Measurements from ENCODE around the gene SLC66A1.

Gene SLC66A1

DNA sequence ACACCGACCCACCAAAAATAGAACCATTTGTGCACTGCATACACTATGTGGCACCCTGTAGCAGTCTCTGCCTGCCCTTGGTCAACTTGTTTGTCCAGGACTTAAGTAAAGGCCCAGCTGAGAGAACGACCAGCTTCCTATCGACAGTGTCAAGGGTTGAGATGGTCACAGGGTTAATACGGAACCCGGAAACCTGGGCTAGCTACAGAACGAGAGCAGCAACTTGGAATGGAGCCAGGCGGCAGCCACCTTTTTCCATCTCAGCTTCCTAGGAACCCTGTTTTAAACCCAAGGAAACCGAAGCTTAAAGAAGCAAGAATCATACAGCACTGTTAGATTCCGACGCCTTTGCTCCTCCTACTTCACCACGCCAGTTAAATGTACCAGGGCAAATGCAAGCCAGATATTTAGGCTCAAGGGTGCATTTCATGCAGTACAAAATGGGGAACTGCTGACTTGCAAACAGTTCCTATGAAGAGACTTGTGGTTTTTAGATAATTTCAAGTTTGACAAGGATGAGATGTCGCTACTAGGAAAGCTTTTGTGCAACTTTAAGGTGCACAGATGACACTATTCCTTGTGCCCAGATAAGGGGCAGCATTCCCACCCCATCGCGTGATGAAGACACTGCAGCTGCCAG lies 35.5 kb downstream of the SLC66A1 start:
- no peaks in the 10 kb centered on the region for H3F3A ChIP-seq (ENCODE audit: insufficient read depth, low read length)
- H3K4me3 ChIP-seq (ENCODE audit: low read length) = no peak overlapping the region
- H3K27me3 ChIP-seq (replicated peaks; ENCODE audit: insufficient read depth, low read length) = no peaks in the 10 kb centered on the region
- no peak for DNase-seq
- H3K79me2 ChIP-seq (ENCODE audit: low read length) = no peaks in the 10 kb centered on the region
- H3K4me2 ChIP-seq (ENCODE audit: low read depth, low read length) = no peak overlapping the region
- H3K9ac ChIP-seq (ENCODE audit: low read length) = no peak overlapping the region
- TF ChIP-seq EZH2 (optimal IDR thresholded peaks at IDR 0.05; ENCODE audit: low read depth, low read length) (no peak), EZH2phosphoT487 (IDR thresholded peaks at IDR 0.05; ENCODE audit: low read length) (no peak)
- TF ChIP-seq, protein P1, sequence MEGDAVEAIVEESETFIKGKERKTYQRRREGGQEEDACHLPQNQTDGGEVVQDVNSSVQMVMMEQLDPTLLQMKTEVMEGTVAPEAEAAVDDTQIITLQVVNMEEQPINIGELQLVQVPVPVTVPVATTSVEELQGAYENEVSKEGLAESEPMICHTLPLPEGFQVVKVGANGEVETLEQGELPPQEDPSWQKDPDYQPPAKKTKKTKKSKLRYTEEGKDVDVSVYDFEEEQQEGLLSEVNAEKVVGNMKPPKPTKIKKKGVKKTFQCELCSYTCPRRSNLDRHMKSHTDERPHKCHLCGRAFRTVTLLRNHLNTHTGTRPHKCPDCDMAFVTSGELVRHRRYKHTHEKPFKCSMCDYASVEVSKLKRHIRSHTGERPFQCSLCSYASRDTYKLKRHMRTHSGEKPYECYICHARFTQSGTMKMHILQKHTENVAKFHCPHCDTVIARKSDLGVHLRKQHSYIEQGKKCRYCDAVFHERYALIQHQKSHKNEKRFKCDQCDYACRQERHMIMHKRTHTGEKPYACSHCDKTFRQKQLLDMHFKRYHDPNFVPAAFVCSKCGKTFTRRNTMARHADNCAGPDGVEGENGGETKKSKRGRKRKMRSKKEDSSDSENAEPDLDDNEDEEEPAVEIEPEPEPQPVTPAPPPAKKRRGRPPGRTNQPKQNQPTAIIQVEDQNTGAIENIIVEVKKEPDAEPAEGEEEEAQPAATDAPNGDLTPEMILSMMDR (IDR thresholded peaks at IDR 0.05; ENCODE audit: low read length) = no peak
- H3K36me3 ChIP-seq (replicated peaks; ENCODE audit: insufficient read depth, low read length) = no peaks in the 10 kb centered on the region
- H3K4me1 ChIP-seq (ENCODE audit: low read length) = no peaks in the 10 kb centered on the region
- H2AFZ ChIP-seq (ENCODE audit: low read length) = no peak overlapping the region
- H4K20me1 ChIP-seq (ENCODE audit: insufficient read depth, low read length) = no peaks in the 10 kb centered on the region
- H3K9me2 ChIP-seq (replicated peaks; ENCODE audit: insufficient read depth, low read length) = no peaks in the 10 kb centered on the region
- no peak overlapping the region for H3K27ac ChIP-seq (ENCODE audit: low read length)
- H3K9me3 ChIP-seq (replicated peaks; ENCODE audit: insufficient read depth, low read length) = no peaks in the 10 kb centered on the region

DNA sequence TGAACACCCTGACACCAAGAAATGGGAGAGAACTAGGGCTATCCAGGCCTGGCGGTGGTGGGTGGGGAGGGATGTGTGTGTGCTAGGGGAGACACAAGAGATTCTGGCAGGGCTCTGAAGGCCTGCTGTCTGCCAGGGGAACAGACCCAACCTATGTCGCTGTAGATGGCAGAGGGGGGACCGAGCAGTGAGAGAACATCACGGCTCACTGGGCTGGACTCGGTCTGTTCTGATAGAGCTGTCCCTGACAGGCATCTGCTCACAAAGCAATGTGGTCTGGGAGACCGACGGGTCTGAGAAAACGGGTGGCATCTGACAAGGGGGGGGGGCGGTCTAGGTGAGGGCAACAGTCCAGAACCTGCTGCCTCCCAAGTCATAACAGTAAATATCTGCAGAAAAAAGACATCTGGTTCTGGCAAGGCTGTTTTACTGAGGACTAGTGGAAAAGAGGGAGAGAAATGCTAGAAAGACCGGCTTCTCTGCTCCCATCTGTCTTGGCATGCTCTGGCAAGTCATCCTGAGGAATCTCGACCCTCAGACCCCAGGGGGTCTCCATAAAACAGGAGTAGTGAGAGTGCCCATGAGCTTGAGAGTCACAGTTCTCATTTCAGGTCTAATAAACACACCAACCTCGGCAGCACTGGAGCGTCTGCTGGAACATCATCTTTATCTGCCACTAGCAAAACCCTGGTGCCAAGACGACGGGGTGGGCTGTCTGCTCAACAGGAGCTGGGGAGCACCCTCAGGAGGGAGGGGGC lies 36.5 kb downstream of the SLC66A1 start:
- TF ChIP-seq EZH2 (optimal IDR thresholded peaks at IDR 0.05; ENCODE audit: low read depth, low read length) (no peak), EZH2phosphoT487 (IDR thresholded peaks at IDR 0.05; ENCODE audit: low read length) (no peak)
- TF ChIP-seq, protein P1 (IDR thresholded peaks at IDR 0.05; ENCODE audit: low read length) = no peak
- Histone ChIP-seq H3K27ac (ENCODE audit: low read length) (no peak overlapping the region), H3K9me2 (replicated peaks; ENCODE audit: insufficient read depth, low read length) (no peaks in the 10 kb centered on the region), H3K9me3 (replicated peaks; ENCODE audit: insufficient read depth, low read length) (no peaks in the 10 kb centered on the region), H3F3A (ENCODE audit: insufficient read depth, low read length) (no peaks in the 10 kb centered on the region), H4K20me1 (ENCODE audit: insufficient read depth, low read length) (no peaks in the 10 kb centered on the region), H3K4me3 (ENCODE audit: low read length) (no peak overlapping the region), H3K27me3 (replicated peaks; ENCODE audit: insufficient read depth, low read length) (no peaks in the 10 kb centered on the region), H3K36me3 (replicated peaks; ENCODE audit: insufficient read depth, low read length) (no peaks in the 10 kb centered on the region), H2AFZ (ENCODE audit: low read length) (no peak overlapping the region), H3K4me1 (ENCODE audit: low read length) (no peaks in the 10 kb centered on the region), H3K79me2 (ENCODE audit: low read length) (no peaks in the 10 kb centered on the region), H3K9ac (ENCODE audit: low read length) (no peak overlapping the region), H3K4me2 (ENCODE audit: low read depth, low read length) (no peak overlapping the region)
- no peak for DNase-seq

DNA sequence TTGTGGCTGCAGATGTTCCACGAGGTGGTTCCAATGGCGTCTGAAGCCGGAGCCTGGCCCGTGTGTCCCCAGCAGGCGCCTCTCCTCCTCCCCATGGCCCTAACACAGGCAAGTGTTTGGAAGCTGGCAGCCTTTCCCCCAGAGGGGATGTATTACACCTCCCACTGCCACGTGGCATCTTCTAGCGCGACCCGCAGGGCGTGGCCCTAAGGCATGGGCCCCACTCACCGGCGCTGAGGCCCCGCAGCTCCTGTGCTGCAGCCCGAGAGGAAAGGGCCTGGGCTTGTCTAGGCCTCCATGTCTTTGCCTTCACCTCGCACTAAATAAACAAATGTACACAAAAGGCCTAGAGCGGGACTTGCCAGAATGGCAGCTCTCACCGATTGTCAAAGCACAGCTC lies 37.9 kb downstream of the SLC66A1 start:
- no peaks in the 10 kb centered on the region for H3K79me2 ChIP-seq (ENCODE audit: low read length)
- H3F3A ChIP-seq (ENCODE audit: insufficient read depth, low read length) = no peaks in the 10 kb centered on the region
- H3K4me2 ChIP-seq (ENCODE audit: low read depth, low read length) = no peak overlapping the region
- no peak overlapping the region for H3K27ac ChIP-seq (ENCODE audit: low read length)
- H3K36me3 ChIP-seq (replicated peaks; ENCODE audit: insufficient read depth, low read length) = no peaks in the 10 kb centered on the region
- no peaks in the 10 kb centered on the region for H3K4me1 ChIP-seq (ENCODE audit: low read length)
- H4K20me1 ChIP-seq (ENCODE audit: insufficient read depth, low read length) = no peaks in the 10 kb centered on the region
- no peaks in the 10 kb centered on the region for H3K9me2 ChIP-seq (replicated peaks; ENCODE audit: insufficient read depth, low read length)
- H3K27me3 ChIP-seq (replicated peaks; ENCODE audit: insufficient read depth, low read length) = no peaks in the 10 kb centered on the region
- no peak overlapping the region for H3K9ac ChIP-seq (ENCODE audit: low read length)
- no peaks in the 10 kb centered on the region for H3K9me3 ChIP-seq (replicated peaks; ENCODE audit: insufficient read depth, low read length)
- TF ChIP-seq, protein P1 (IDR thresholded peaks at IDR 0.05; ENCODE audit: low read length) = no peak
- TF ChIP-seq EZH2phosphoT487 (IDR thresholded peaks at IDR 0.05; ENCODE audit: low read length) = no peak
- no peak for TF ChIP-seq EZH2 (optimal IDR thresholded peaks at IDR 0.05; ENCODE audit: low read depth, low read length)
- H3K4me3 ChIP-seq (ENCODE audit: low read length) = no peak overlapping the region
- H2AFZ ChIP-seq (ENCODE audit: low read length) = no peak overlapping the region
- no peak for DNase-seq

Measured in MM.1S (cell line).